ENCODE data around the gene ATRAID.

DNA sequence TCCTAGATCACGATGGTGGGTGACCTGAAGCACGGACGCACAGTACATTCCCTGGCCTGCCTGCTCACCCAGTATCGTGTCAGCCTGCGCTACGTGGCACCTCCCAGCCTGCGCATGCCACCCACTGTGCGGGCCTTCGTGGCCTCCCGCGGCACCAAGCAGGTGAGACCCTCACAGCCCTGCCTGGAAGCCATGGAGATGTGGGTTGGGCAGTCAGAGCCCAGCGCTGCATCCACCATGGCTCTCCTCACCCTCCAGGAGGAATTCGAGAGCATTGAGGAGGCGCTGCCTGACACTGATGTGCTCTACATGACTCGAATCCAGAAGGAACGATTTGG lies 30.7 kb downstream of the ATRAID start:
- TF ChIP-seq, protein P1, sequence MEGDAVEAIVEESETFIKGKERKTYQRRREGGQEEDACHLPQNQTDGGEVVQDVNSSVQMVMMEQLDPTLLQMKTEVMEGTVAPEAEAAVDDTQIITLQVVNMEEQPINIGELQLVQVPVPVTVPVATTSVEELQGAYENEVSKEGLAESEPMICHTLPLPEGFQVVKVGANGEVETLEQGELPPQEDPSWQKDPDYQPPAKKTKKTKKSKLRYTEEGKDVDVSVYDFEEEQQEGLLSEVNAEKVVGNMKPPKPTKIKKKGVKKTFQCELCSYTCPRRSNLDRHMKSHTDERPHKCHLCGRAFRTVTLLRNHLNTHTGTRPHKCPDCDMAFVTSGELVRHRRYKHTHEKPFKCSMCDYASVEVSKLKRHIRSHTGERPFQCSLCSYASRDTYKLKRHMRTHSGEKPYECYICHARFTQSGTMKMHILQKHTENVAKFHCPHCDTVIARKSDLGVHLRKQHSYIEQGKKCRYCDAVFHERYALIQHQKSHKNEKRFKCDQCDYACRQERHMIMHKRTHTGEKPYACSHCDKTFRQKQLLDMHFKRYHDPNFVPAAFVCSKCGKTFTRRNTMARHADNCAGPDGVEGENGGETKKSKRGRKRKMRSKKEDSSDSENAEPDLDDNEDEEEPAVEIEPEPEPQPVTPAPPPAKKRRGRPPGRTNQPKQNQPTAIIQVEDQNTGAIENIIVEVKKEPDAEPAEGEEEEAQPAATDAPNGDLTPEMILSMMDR (IDR thresholded peaks at IDR 0.05), result no peak
- TF ChIP-seq POLR2A (IDR thresholded peaks at IDR 0.05), result no peak
